HepG2 (cell line): ENCODE results near the gene COA5.

Experiments used
- CHCHD3 ChIP-seq: sonication (generic); formaldehyde crosslinking; IDR thresholded peaks from 2 replicates; pipeline ENCODE4 v1.8.0; 2022; ENCODE audit warnings: mild to moderate bottlenecking, missing genetic modification reagents, moderate library complexity
- FIP1L1 ChIP-seq: fragments of 200-400 bp; formaldehyde crosslinking; IDR thresholded peaks from 2 replicates; pipeline ENCODE4 v1.6.1; 2018; ENCODE audit warnings: low read depth, mild to moderate bottlenecking, low read length, moderate library complexity, borderline replicate concordance; ENCODE audit not compliant: insufficient read depth
- FOXK1 ChIP-seq: sonication (generic); formaldehyde crosslinking; IDR thresholded peaks from 2 replicates; pipeline ENCODE4 v1.4.0; 2020; ENCODE audit warnings: low read depth, missing genetic modification reagents, borderline replicate concordance
- HNRNPUL1 ChIP-seq: fragments of 200-400 bp; formaldehyde crosslinking; IDR thresholded peaks from 2 replicates; pipeline ENCODE4 v1.6.1; 2017; ENCODE audit warnings: low read depth, mild to moderate bottlenecking, low read length, moderate library complexity
- JUNB ChIP-seq: sonication (generic); formaldehyde crosslinking; IDR thresholded peaks from 2 replicates; pipeline ENCODE4 v1.8.0; 2022; ENCODE audit warnings: missing genetic modification reagents, mild to moderate bottlenecking, borderline replicate concordance
- NR2F2 ChIP-seq: IDR thresholded peaks from 2 replicates; pipeline ENCODE4 v1.6.1; 2012; ENCODE audit warnings: low read depth, inconsistent platforms, borderline replicate concordance
- PATZ1 ChIP-seq: sonication (generic); formaldehyde crosslinking; IDR thresholded peaks from 2 replicates; pipeline ENCODE4 v1.4.0; 2020; ENCODE audit warnings: missing genetic modification reagents
- RAD21 ChIP-seq: fragments of 450-650 bp; formaldehyde crosslinking; IDR thresholded peaks from 2 replicates; pipeline ENCODE4 v1.5.0; 2020; ENCODE audit warnings: mild to moderate bottlenecking
- YEATS2 ChIP-seq: sonication (generic); formaldehyde crosslinking; IDR thresholded peaks from 2 replicates; pipeline ENCODE4 v1.4.0; 2020; ENCODE audit warnings: missing genetic modification reagents, borderline replicate concordance
- ZHX1 ChIP-seq: sonication (generic); formaldehyde crosslinking; IDR thresholded peaks from 2 replicates; pipeline ENCODE4 v1.8.1; 2022; ENCODE audit warnings: low read depth, mild to moderate bottlenecking, missing genetic modification reagents
- ZNF547 ChIP-seq: sonication (generic); formaldehyde crosslinking; IDR thresholded peaks from 2 replicates; pipeline ENCODE4 v1.5.1; 2020; ENCODE audit warnings: mild to moderate bottlenecking, missing genetic modification reagents
- ZNF687 ChIP-seq: sonication (generic); formaldehyde crosslinking; IDR thresholded peaks from 2 replicates; pipeline ENCODE4 v1.5.1; 2020; ENCODE audit warnings: mild to moderate bottlenecking, missing genetic modification reagents, moderate library complexity
- TF ChIP-seq, protein P1 (sequence below): sonication (generic); formaldehyde crosslinking; IDR thresholded peaks from 2 replicates; pipeline ENCODE4 v1.8.0; 2022; ENCODE audit warnings: mild to moderate bottlenecking, missing genetic modification reagents; ENCODE audit not compliant: insufficient replicate concordance

GRCh38 chr2:98617149-98617548 is 8.8 kb upstream of the COA5 start:
- no peak for TF ChIP-seq PATZ1 (CRISPR knock-in tag)
- no peak for TF ChIP-seq FIP1L1
- no peak for TF ChIP-seq JUNB (CRISPR knock-in tag)
- TF ChIP-seq NR2F2, result no peak
- TF ChIP-seq, protein P1, sequence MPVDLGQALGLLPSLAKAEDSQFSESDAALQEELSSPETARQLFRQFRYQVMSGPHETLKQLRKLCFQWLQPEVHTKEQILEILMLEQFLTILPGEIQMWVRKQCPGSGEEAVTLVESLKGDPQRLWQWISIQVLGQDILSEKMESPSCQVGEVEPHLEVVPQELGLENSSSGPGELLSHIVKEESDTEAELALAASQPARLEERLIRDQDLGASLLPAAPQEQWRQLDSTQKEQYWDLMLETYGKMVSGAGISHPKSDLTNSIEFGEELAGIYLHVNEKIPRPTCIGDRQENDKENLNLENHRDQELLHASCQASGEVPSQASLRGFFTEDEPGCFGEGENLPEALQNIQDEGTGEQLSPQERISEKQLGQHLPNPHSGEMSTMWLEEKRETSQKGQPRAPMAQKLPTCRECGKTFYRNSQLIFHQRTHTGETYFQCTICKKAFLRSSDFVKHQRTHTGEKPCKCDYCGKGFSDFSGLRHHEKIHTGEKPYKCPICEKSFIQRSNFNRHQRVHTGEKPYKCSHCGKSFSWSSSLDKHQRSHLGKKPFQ (CRISPR knock-in tag), result no peak
- no peak for TF ChIP-seq ZNF547 (CRISPR knock-in tag)
- no peak for TF ChIP-seq FOXK1 (CRISPR knock-in tag)
- TF ChIP-seq ZNF687 (CRISPR knock-in tag), result no peak
- no peak for TF ChIP-seq YEATS2 (CRISPR knock-in tag)
- TF ChIP-seq CHCHD3 (CRISPR knock-in tag), result no peak
- TF ChIP-seq HNRNPUL1, result no peak
- no peak for TF ChIP-seq ZHX1 (CRISPR knock-in tag)
- no peak for TF ChIP-seq RAD21 (CRISPR knock-in tag)
